ENCODE results near the gene BCO2.

BCO2 gene

GRCh38 chr11:112177589-112177988, 2.3 kb downstream of the BCO2 start:
- in situ Hi-C loops (cut with MboI; ENCODE audit: low sequenced_read_pairs, unreplicated experiment) = no loop called here
- TF ChIP-seq CTCF (IDR thresholded peaks at IDR 0.05; ENCODE audit: borderline replicate concordance, control extremely low read depth, extremely low read depth, insufficient read depth, missing control alignments) = no peak
- DNase-seq (ENCODE audit: low spot score) = no peak

GRCh38 chr11:112178428-112178827, 3.1 kb downstream of the BCO2 start:
- in situ Hi-C loops (cut with MboI; ENCODE audit: low sequenced_read_pairs, unreplicated experiment) = no loop called here
- no peak for DNase-seq (ENCODE audit: low spot score)
- TF ChIP-seq CTCF (IDR thresholded peaks at IDR 0.05; ENCODE audit: borderline replicate concordance, control extremely low read depth, extremely low read depth, insufficient read depth, missing control alignments) = no peak

- in situ Hi-C loops (cut with MboI; ENCODE audit: low sequenced_read_pairs, unreplicated experiment) = no loop called here
- DNase-seq (ENCODE audit: low spot score) = no peak
These were observed 3.6 kb downstream of the BCO2 start for GRCh38 chr11:112178936-112179335.

GRCh38 chr11:112179601-112180000, 4.3 kb downstream of the BCO2 start:
- DNase-seq (ENCODE audit: low spot score) = no peak
- in situ Hi-C loops (cut with MboI; ENCODE audit: low sequenced_read_pairs, unreplicated experiment) = no loop called here
- TF ChIP-seq CTCF (IDR thresholded peaks at IDR 0.05; ENCODE audit: borderline replicate concordance, control extremely low read depth, extremely low read depth, insufficient read depth, missing control alignments) = no peak

More at GRCh38 chr11:112178936-112179335, 3.6 kb downstream of the BCO2 start:
- TF ChIP-seq CTCF (IDR thresholded peaks at IDR 0.05; ENCODE audit: borderline replicate concordance, control extremely low read depth, extremely low read depth, insufficient read depth, missing control alignments) = no peak

- DNase-seq (ENCODE audit: low spot score) = no peak
- in situ Hi-C loops (cut with MboI; ENCODE audit: low sequenced_read_pairs, unreplicated experiment) = no loop called here
- TF ChIP-seq CTCF (IDR thresholded peaks at IDR 0.05; ENCODE audit: borderline replicate concordance, control extremely low read depth, extremely low read depth, insufficient read depth, missing control alignments) = no peak
These were observed 7.6 kb downstream of the BCO2 start for GRCh38 chr11:112182867-112183266.

GRCh38 chr11:112185883-112186282, 10.6 kb downstream of the BCO2 start:
- DNase-seq (ENCODE audit: low spot score) = no peak
- in situ Hi-C loops (cut with MboI; ENCODE audit: low sequenced_read_pairs, unreplicated experiment) = no loop called here

More at GRCh38 chr11:112185883-112186282, 10.6 kb downstream of the BCO2 start:
- TF ChIP-seq CTCF (IDR thresholded peaks at IDR 0.05; ENCODE audit: borderline replicate concordance, control extremely low read depth, extremely low read depth, insufficient read depth, missing control alignments) = no peak

Measured in GM13976 (cell line).